Measurements from ENCODE around the gene ADD1. TPM values are rescaled to one million over a fixed set of nuclear protein-coding genes. Genes with fewer than 3 reads are reported as not detected.

ADD1 gene
- total and polyA plus RNA-seq, 2 donors (not counting 1 experiment from before 2014, with no cell fraction given), result 164 to 171 TPM

DNA sequence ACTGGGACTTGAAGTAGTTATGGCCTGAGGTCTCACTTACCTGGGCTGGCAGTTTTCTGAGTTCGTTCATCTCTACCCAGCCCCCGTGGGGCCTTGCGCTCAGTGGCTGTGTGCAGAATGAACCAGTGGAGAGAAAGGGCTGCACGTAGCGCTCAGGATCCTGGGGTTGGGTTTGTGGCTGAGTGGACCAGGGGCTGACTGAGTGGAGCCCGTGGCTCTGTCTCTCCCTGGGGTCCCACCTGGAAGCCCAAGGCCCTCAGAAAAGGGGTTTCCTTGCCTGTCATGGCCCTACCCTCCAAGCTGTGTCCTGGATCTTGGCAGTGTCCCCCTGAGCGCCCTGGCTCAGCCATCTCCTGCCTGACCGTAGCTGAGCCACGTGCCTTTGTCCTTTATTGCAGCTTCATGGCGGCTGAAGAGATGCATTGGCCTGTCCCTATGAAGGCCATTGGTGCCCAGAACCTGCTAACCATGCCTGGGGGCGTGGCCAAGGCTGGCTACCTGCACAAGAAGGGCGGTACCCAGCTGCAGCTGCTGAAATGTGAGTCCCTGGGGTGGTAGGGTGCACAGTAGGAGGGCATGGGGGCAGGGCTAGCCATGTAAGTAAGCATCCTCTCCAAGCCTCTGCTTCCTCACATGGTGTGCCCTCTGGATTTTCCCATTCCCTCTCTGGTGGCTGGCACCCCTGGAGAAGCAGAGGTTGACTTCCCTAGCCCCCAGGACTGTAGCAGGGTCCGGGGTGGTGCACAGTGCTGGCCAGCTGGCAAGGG, 23.2 kb upstream of the ADD1 start:
- Histone ChIP-seq H3K36me3 (ENCODE audit: control insufficient read depth, insufficient read depth, low read length) (peaks cover 9% of the 10 kb centered on the region), H3K79me2 (ENCODE audit: control insufficient read depth, insufficient read depth, low read length) (peaks cover 5% of the 10 kb centered on the region)

DNA sequence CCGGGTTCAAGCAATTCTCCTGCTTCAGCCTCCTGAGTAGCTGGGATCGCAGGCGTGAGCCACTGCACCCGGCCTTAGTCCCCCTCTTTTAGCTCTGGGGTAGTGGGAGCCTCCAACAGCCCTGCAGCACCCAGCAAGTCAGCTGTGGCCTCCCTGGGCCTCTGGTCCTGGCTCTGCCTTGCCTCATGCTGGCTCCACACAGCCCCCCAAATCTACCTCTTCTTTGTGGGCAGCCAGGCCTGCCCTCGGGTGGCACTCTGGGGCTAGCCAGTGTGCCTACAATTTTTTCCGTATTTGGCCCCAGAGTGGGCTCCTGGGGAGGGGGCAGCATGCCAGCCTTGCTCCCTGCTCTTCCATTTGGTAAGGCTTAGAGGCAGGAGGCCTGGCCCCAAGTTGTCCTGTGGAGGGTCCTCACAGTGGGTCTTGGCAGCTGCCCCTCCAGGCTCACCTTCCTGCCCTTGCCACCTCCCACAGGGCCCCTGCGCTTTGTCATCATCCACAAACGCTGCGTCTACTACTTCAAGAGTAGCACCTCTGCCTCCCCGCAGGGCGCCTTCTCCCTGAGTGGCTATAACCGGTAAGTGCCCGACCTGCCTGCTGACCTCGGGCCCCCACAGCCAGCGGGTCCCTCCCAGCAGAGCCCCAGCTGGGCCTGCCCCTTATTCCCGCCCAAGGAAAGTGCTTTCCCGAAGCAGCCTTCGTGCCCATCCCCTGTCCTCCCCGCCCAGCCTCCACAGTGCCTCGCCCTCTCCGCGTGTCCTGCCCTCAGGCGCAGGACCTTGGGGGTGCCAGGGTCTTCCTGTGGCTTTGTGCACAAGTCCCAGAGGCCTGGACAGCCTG, 21.0 kb upstream of the ADD1 start:
- H3K36me3 ChIP-seq (ENCODE audit: control insufficient read depth, insufficient read depth, low read length), result peaks cover 13% of the 10 kb centered on the region
- no peak overlapping the region for H2AFZ ChIP-seq (ENCODE audit: low read length)
- H3K27ac ChIP-seq (ENCODE audit: insufficient read depth, low read length), result no peak overlapping the region
- no peak for TF ChIP-seq EZH2 (IDR thresholded peaks at IDR 0.05; ENCODE audit: low read length, missing control alignments)
- TF ChIP-seq, protein P1, sequence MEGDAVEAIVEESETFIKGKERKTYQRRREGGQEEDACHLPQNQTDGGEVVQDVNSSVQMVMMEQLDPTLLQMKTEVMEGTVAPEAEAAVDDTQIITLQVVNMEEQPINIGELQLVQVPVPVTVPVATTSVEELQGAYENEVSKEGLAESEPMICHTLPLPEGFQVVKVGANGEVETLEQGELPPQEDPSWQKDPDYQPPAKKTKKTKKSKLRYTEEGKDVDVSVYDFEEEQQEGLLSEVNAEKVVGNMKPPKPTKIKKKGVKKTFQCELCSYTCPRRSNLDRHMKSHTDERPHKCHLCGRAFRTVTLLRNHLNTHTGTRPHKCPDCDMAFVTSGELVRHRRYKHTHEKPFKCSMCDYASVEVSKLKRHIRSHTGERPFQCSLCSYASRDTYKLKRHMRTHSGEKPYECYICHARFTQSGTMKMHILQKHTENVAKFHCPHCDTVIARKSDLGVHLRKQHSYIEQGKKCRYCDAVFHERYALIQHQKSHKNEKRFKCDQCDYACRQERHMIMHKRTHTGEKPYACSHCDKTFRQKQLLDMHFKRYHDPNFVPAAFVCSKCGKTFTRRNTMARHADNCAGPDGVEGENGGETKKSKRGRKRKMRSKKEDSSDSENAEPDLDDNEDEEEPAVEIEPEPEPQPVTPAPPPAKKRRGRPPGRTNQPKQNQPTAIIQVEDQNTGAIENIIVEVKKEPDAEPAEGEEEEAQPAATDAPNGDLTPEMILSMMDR (conservative IDR thresholded peaks at IDR 0.05 in 1 of 2, IDR thresholded peaks at IDR 0.05 in 1 of 2; ENCODE audit: low read depth in 1 of 2, low read length in 2 of 2), result no peak
- no peak overlapping the region for H3K4me2 ChIP-seq (ENCODE audit: extremely low read depth, insufficient read depth, low read length)
- DNase-seq (ENCODE audit: low read depth in 2 of 2), result no peak
- H3K27me3 ChIP-seq (ENCODE audit: control insufficient read depth, insufficient read depth, low read length), result no peaks in the 10 kb centered on the region
- H3K9ac ChIP-seq (ENCODE audit: insufficient read depth, low read length), result no peak overlapping the region
- H3K4me3 ChIP-seq (replicated peaks in 1 of 4; ENCODE audit: control extremely low read depth in 1 of 4, insufficient read depth in 1 of 4, low read depth in 3 of 4, low read length in 4 of 4), result no peak overlapping the region
- peaks cover 2% of the 10 kb centered on the region for H3K79me2 ChIP-seq (ENCODE audit: control insufficient read depth, insufficient read depth, low read length)
- H4K20me1 ChIP-seq (ENCODE audit: control insufficient read depth, extremely low read depth, insufficient read depth, low read length), result no peaks in the 10 kb centered on the region
- no peaks in the 10 kb centered on the region for H3K9me3 ChIP-seq (ENCODE audit: control insufficient read depth, insufficient read depth, low read depth, low read length)
- no peaks in the 10 kb centered on the region for H3K4me1 ChIP-seq (ENCODE audit: control insufficient read depth, extremely low read depth, insufficient read depth, low read length)

More for the DNA sequence above, 23.2 kb upstream of the ADD1 start:
- peaks cover 3% of the 10 kb centered on the region for H3K4me1 ChIP-seq (ENCODE audit: control insufficient read depth, extremely low read depth, insufficient read depth, low read length)
- no peak overlapping the region for H3K9ac ChIP-seq (ENCODE audit: insufficient read depth, low read length)
- H3K9me3 ChIP-seq (ENCODE audit: control insufficient read depth, insufficient read depth, low read depth, low read length), result no peaks in the 10 kb centered on the region
- no peaks in the 10 kb centered on the region for H3K27me3 ChIP-seq (ENCODE audit: control insufficient read depth, insufficient read depth, low read length)
- H3K4me2 ChIP-seq (ENCODE audit: extremely low read depth, insufficient read depth, low read length), result no peak overlapping the region
- DNase-seq (ENCODE audit: low read depth in 2 of 2), result no peak
- no peak overlapping the region for H2AFZ ChIP-seq (ENCODE audit: low read length)
- TF ChIP-seq, protein P1 (conservative IDR thresholded peaks at IDR 0.05 in 1 of 2, IDR thresholded peaks at IDR 0.05 in 1 of 2; ENCODE audit: low read depth in 1 of 2, low read length in 2 of 2), result no peak
- TF ChIP-seq EZH2 (IDR thresholded peaks at IDR 0.05; ENCODE audit: low read length, missing control alignments), result no peak
- no peak overlapping the region for H3K4me3 ChIP-seq (replicated peaks in 1 of 4; ENCODE audit: control extremely low read depth in 1 of 4, insufficient read depth in 1 of 4, low read depth in 3 of 4, low read length in 4 of 4)
- H3K27ac ChIP-seq (ENCODE audit: insufficient read depth, low read length), result no peak overlapping the region
- H4K20me1 ChIP-seq (ENCODE audit: control insufficient read depth, extremely low read depth, insufficient read depth, low read length), result no peaks in the 10 kb centered on the region

DNA sequence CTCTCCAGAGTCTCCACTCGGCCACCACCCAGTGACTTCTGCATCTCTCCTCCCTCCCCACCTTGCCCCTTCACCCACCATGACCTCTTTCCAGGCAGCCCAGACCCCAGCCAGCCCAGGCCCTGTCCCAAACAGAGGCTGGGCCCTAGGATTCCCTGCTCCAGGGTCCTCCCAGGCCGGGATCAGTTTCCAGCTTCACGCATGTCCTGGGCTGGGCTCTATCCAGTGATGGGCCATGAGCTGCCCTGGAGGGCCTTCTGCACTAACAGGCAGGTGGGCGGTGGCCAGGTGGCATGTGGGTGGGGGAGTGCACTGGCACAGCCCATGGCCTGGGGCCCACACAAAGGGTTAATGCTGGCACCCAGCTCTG, 20.4 kb upstream of the ADD1 start:
- TF ChIP-seq, protein P1 (conservative IDR thresholded peaks at IDR 0.05 in 1 of 2, IDR thresholded peaks at IDR 0.05 in 1 of 2; ENCODE audit: low read depth in 1 of 2, low read length in 2 of 2), result no peak
- TF ChIP-seq EZH2 (IDR thresholded peaks at IDR 0.05; ENCODE audit: low read length, missing control alignments), result no peak
- peaks cover 13% of the 10 kb centered on the region for H3K36me3 ChIP-seq (ENCODE audit: control insufficient read depth, insufficient read depth, low read length)

More for the DNA sequence above, 20.4 kb upstream of the ADD1 start:
- no peaks in the 10 kb centered on the region for H4K20me1 ChIP-seq (ENCODE audit: control insufficient read depth, extremely low read depth, insufficient read depth, low read length)
- H3K27ac ChIP-seq (ENCODE audit: insufficient read depth, low read length), result no peak overlapping the region
- no peak for DNase-seq (ENCODE audit: low read depth in 2 of 2)
- H3K4me1 ChIP-seq (ENCODE audit: control insufficient read depth, extremely low read depth, insufficient read depth, low read length), result no peaks in the 10 kb centered on the region
- no peak overlapping the region for H3K4me2 ChIP-seq (ENCODE audit: extremely low read depth, insufficient read depth, low read length)
- H2AFZ ChIP-seq (ENCODE audit: low read length), result no peak overlapping the region
- no peak overlapping the region for H3K4me3 ChIP-seq (replicated peaks in 1 of 4; ENCODE audit: control extremely low read depth in 1 of 4, insufficient read depth in 1 of 4, low read depth in 3 of 4, low read length in 4 of 4)
- H3K9ac ChIP-seq (ENCODE audit: insufficient read depth, low read length), result no peak overlapping the region
- H3K9me3 ChIP-seq (ENCODE audit: control insufficient read depth, insufficient read depth, low read depth, low read length), result no peaks in the 10 kb centered on the region
- H3K27me3 ChIP-seq (ENCODE audit: control insufficient read depth, insufficient read depth, low read length), result no peaks in the 10 kb centered on the region
- H3K79me2 ChIP-seq (ENCODE audit: control insufficient read depth, insufficient read depth, low read length), result peaks cover 2% of the 10 kb centered on the region

All from fibroblast of lung (primary cell).